Measurements from ENCODE around the gene DCAF10. TPM values are rescaled to one million over a fixed set of nuclear protein-coding genes. Genes with fewer than 3 reads are reported as not detected.

The DCAF10 gene
- polyA plus RNA-seq, 1 donor from 2014 or later, result 23.3 TPM

DNA sequence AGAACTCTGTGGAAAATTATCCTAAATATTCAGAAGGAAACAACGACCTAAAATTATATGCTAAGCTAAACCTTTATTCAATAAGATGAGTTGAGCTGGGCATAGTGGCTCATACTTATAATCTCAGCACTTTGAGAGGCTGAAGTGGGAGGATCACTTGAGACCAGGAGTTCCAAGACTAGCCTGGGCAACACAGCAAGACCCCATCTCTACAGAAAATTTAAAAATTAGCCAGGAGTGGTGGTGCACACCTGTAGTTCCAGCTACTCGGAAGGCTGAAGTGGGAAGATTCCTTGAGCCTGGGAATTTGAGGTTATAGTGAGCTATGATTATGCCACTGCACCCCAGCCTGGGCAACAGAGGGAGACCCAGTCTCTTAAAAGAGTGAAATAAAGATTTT is 51.6 kb downstream of the DCAF10 start:
- H4K20me1 ChIP-seq (ENCODE audit: insufficient read depth), result no peaks in the 10 kb centered on the region

DNA sequence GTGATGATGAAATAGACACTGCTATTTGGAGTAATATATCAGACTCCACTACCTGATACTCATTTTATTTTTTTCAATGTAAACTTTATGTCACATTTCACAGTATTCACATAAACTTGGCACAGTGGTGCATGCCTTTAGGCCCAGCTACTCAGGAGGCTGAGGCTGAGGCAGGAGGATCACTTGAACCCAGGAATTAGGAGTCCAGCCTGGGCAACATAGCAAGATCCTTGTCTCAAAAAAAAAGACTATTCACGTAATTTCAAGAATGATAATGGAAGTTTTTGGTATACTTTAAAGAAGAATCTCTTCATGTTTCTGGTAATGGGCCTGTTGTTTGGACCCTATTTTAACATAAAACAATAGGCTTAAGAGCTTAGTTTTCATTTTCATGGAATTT is 56.0 kb downstream of the DCAF10 start:
- Histone ChIP-seq H3K79me2 (replicated peaks; ENCODE audit: insufficient read depth, low read length) (no peaks in the 10 kb centered on the region), H3K36me3 (ENCODE audit: insufficient read depth, low read length) (no peaks in the 10 kb centered on the region), H3K4me2 (ENCODE audit: low read length) (no peak overlapping the region), H3F3A (ENCODE audit: insufficient read depth, low read length, poor library complexity, severe bottlenecking) (no peaks in the 10 kb centered on the region), H3K27ac (ENCODE audit: low read length) (no peak overlapping the region), H4K20me1 (ENCODE audit: insufficient read depth) (no peaks in the 10 kb centered on the region), H3K9ac (ENCODE audit: low read length) (no peak overlapping the region), H3K4me3 (ENCODE audit: low read length) (no peak overlapping the region), H2AFZ (ENCODE audit: low read depth, low read length) (no peak overlapping the region), H3K9me3 (ENCODE audit: low read length) (no peaks in the 10 kb centered on the region), H3K9me2 (ENCODE audit: insufficient read depth, low read length) (no peaks in the 10 kb centered on the region), H3K27me3 (ENCODE audit: insufficient read depth, low read depth, low read length) (no peaks in the 10 kb centered on the region)
- TF ChIP-seq, protein P1, sequence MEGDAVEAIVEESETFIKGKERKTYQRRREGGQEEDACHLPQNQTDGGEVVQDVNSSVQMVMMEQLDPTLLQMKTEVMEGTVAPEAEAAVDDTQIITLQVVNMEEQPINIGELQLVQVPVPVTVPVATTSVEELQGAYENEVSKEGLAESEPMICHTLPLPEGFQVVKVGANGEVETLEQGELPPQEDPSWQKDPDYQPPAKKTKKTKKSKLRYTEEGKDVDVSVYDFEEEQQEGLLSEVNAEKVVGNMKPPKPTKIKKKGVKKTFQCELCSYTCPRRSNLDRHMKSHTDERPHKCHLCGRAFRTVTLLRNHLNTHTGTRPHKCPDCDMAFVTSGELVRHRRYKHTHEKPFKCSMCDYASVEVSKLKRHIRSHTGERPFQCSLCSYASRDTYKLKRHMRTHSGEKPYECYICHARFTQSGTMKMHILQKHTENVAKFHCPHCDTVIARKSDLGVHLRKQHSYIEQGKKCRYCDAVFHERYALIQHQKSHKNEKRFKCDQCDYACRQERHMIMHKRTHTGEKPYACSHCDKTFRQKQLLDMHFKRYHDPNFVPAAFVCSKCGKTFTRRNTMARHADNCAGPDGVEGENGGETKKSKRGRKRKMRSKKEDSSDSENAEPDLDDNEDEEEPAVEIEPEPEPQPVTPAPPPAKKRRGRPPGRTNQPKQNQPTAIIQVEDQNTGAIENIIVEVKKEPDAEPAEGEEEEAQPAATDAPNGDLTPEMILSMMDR (IDR thresholded peaks at IDR 0.05; ENCODE audit: poor library complexity, severe bottlenecking), result no peak
- no peak for TF ChIP-seq TAF1 (IDR thresholded peaks at IDR 0.05; ENCODE audit: low read depth)
- no peak for TF ChIP-seq EP300 (conservative IDR thresholded peaks at IDR 0.05; ENCODE audit: poor library complexity, severe bottlenecking)
- no peak for TF ChIP-seq EZH2 (IDR thresholded peaks at IDR 0.05; ENCODE audit: borderline replicate concordance, insufficient read depth, low read length, poor library complexity, severe bottlenecking)
- TF ChIP-seq, protein P2, sequence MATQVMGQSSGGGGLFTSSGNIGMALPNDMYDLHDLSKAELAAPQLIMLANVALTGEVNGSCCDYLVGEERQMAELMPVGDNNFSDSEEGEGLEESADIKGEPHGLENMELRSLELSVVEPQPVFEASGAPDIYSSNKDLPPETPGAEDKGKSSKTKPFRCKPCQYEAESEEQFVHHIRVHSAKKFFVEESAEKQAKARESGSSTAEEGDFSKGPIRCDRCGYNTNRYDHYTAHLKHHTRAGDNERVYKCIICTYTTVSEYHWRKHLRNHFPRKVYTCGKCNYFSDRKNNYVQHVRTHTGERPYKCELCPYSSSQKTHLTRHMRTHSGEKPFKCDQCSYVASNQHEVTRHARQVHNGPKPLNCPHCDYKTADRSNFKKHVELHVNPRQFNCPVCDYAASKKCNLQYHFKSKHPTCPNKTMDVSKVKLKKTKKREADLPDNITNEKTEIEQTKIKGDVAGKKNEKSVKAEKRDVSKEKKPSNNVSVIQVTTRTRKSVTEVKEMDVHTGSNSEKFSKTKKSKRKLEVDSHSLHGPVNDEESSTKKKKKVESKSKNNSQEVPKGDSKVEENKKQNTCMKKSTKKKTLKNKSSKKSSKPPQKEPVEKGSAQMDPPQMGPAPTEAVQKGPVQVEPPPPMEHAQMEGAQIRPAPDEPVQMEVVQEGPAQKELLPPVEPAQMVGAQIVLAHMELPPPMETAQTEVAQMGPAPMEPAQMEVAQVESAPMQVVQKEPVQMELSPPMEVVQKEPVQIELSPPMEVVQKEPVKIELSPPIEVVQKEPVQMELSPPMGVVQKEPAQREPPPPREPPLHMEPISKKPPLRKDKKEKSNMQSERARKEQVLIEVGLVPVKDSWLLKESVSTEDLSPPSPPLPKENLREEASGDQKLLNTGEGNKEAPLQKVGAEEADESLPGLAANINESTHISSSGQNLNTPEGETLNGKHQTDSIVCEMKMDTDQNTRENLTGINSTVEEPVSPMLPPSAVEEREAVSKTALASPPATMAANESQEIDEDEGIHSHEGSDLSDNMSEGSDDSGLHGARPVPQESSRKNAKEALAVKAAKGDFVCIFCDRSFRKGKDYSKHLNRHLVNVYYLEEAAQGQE (IDR thresholded peaks at IDR 0.05; ENCODE audit: borderline replicate concordance), result no peak
- no peak for TF ChIP-seq RAD21 (conservative IDR thresholded peaks at IDR 0.05)
- TF ChIP-seq SMC3 (conservative IDR thresholded peaks at IDR 0.05; ENCODE audit: poor library complexity), result no peak
- no peak for TF ChIP-seq POLR2AphosphoS5 (IDR thresholded peaks at IDR 0.05)
- no peak for TF ChIP-seq MXI1 (conservative IDR thresholded peaks at IDR 0.05; ENCODE audit: poor library complexity, severe bottlenecking)

More for the DNA sequence above, 51.6 kb downstream of the DCAF10 start:
- Histone ChIP-seq H3K4me3 (ENCODE audit: low read length) (no peak overlapping the region), H3K4me2 (ENCODE audit: low read length) (no peak overlapping the region), H3K36me3 (ENCODE audit: insufficient read depth, low read length) (peaks cover 9% of the 10 kb centered on the region), H3K9me3 (ENCODE audit: low read length) (no peaks in the 10 kb centered on the region), H3K27me3 (ENCODE audit: insufficient read depth, low read depth, low read length) (no peaks in the 10 kb centered on the region), H3K27ac (ENCODE audit: low read length) (no peak overlapping the region), H3K79me2 (replicated peaks; ENCODE audit: insufficient read depth, low read length) (no peaks in the 10 kb centered on the region), H3F3A (ENCODE audit: insufficient read depth, low read length, poor library complexity, severe bottlenecking) (no peaks in the 10 kb centered on the region), H3K9ac (ENCODE audit: low read length) (no peak overlapping the region), H3K9me2 (ENCODE audit: insufficient read depth, low read length) (no peaks in the 10 kb centered on the region), H2AFZ (ENCODE audit: low read depth, low read length) (no peak overlapping the region)
- TF ChIP-seq TAF1 (IDR thresholded peaks at IDR 0.05; ENCODE audit: low read depth) (no peak), EZH2 (IDR thresholded peaks at IDR 0.05; ENCODE audit: borderline replicate concordance, insufficient read depth, low read length, poor library complexity, severe bottlenecking) (no peak), MXI1 (conservative IDR thresholded peaks at IDR 0.05; ENCODE audit: poor library complexity, severe bottlenecking) (no peak), EP300 (conservative IDR thresholded peaks at IDR 0.05; ENCODE audit: poor library complexity, severe bottlenecking) (no peak), POLR2AphosphoS5 (IDR thresholded peaks at IDR 0.05) (no peak), RAD21 (conservative IDR thresholded peaks at IDR 0.05) (no peak), SMC3 (conservative IDR thresholded peaks at IDR 0.05; ENCODE audit: poor library complexity) (no peak)
- TF ChIP-seq, protein P2 (IDR thresholded peaks at IDR 0.05; ENCODE audit: borderline replicate concordance), result no peak
- TF ChIP-seq, protein P1 (IDR thresholded peaks at IDR 0.05; ENCODE audit: poor library complexity, severe bottlenecking), result no peak

All from neural cell (in vitro differentiated cells).